CD14-positive monocyte (primary cell): ENCODE measurements around the gene CLDN9. TPM values are rescaled to one million over a fixed set of nuclear protein-coding genes. Genes with fewer than 3 reads are reported as not detected.

Experiments
- DNase-seq, 3 donors: peaks; one replicate each; pipeline ENCODE4 v3.0.0-alpha.2; 2011 to 2022
- H2AFZ ChIP-seq: 2 replicates; pipeline ENCODE4 v1.6.0; 2012; ENCODE audit warnings: mild to moderate bottlenecking, low read depth, low read length, inconsistent platforms; ENCODE audit not compliant: insufficient read depth, poor library complexity, severe bottlenecking
- H3K27ac ChIP-seq, 2 donors: 1 replicate in 1 of 2; 2 replicates in 1 of 2; pipeline ENCODE4 v1.5.1; 2012 to 2013; ENCODE audit warnings: low read length in 2 of 2, control low read depth in 1 of 2, inconsistent platforms in 1 of 2, low read depth in 1 of 2, mild to moderate bottlenecking in 1 of 2
- H3K27me3 ChIP-seq, 2 donors: one replicate each; pipeline versions ENCODE4 v1.6.0 to v1.6.1; 2011 to 2013; ENCODE audit warnings: low read length in 2 of 2; ENCODE audit not compliant: control insufficient read depth in 2 of 2, insufficient read depth in 2 of 2
- H3K36me3 ChIP-seq, 2 donors: replicated peaks in 1 of 2; 1 replicate in 1 of 2; 2 replicates in 1 of 2; pipeline versions ENCODE4 v1.5.1 to v1.6.1; 2012 to 2013; ENCODE audit warnings: low read length in 2 of 2, control low read depth in 1 of 2, inconsistent platforms in 1 of 2, mild to moderate bottlenecking in 1 of 2; ENCODE audit not compliant: insufficient read depth in 2 of 2, control insufficient read depth in 1 of 2
- H3K4me1 ChIP-seq, 2 donors: 1 replicate in 1 of 2; 2 replicates in 1 of 2; pipeline versions ENCODE4 v1.5.1 to v1.6.1; 2012 to 2013; ENCODE audit warnings: low read length in 2 of 2, control low read depth in 1 of 2, inconsistent platforms in 1 of 2, mild to moderate bottlenecking in 1 of 2, moderate library complexity in 1 of 2; ENCODE audit not compliant: insufficient read depth in 2 of 2, control insufficient read depth in 1 of 2
- H3K4me2 ChIP-seq: replicated peaks from 2 replicates; pipeline ENCODE3; 2012; ENCODE audit warnings: low read length, moderate library complexity, mild to moderate bottlenecking; ENCODE audit not compliant: poor library complexity, severe bottlenecking; ENCODE audit errors: extremely low read depth
- H3K4me3 ChIP-seq, 3 experiments: fragments of 200-600 bp in 1 of 3; sonication (generic) in 1 of 3; replicated peaks in 1 of 3; 1 replicate in 2 of 3; 2 replicates in 1 of 3; pipeline ENCODE4 v1.5.1; 2011 to 2013; ENCODE audit warnings: low read length in 3 of 3, mild to moderate bottlenecking in 3 of 3, control low read depth in 2 of 3, low read depth in 2 of 3, inconsistent platforms in 1 of 3, moderate library complexity in 1 of 3
- H3K79me2 ChIP-seq: 2 replicates; pipeline ENCODE4 v1.6.0; 2012; ENCODE audit warnings: mild to moderate bottlenecking, control low read depth, inconsistent platforms, low read length, moderate library complexity; ENCODE audit not compliant: insufficient read depth
- H3K9ac ChIP-seq: 2 replicates; pipeline ENCODE4 v1.6.0; 2017; ENCODE audit warnings: low read length, mild to moderate bottlenecking; ENCODE audit not compliant: insufficient read depth, poor library complexity, severe bottlenecking
- H3K9me3 ChIP-seq, 2 donors: replicated peaks in 1 of 2; 1 replicate in 1 of 2; 2 replicates in 1 of 2; pipeline versions ENCODE4 v1.5.1 to v1.6.1; 2012 to 2013; ENCODE audit warnings: low read length in 2 of 2, control low read depth in 1 of 2; ENCODE audit not compliant: control insufficient read depth in 1 of 2, insufficient read depth in 1 of 2
- H4K20me1 ChIP-seq: 2 replicates; pipeline ENCODE4 v1.6.0; 2012; ENCODE audit warnings: mild to moderate bottlenecking, low read length, control low read depth, moderate library complexity; ENCODE audit not compliant: insufficient read depth
- H3K27ac Mint-ChIP-seq, 7 donors: one replicate each; pipeline ENCODE4 v1.8.0; 2020; ENCODE audit warnings: mild to moderate bottlenecking in 7 of 7, mixed read lengths in 7 of 7, moderate library complexity in 6 of 7, inconsistent platforms in 2 of 7
- H3K27me3 Mint-ChIP-seq, 3 donors: one replicate each; pipeline ENCODE4 v1.8.0; 2021 to 2022; ENCODE audit warnings: low read depth in 3 of 3, mild to moderate bottlenecking in 3 of 3, mixed read lengths in 3 of 3, moderate library complexity in 3 of 3, inconsistent platforms in 1 of 3
- H3K36me3 Mint-ChIP-seq, 2 donors: one replicate each; pipeline ENCODE4 v1.8.0; 2020; ENCODE audit warnings: mixed read lengths in 2 of 2, inconsistent platforms in 1 of 2, mild to moderate bottlenecking in 1 of 2
- H3K4me1 Mint-ChIP-seq: one replicate; pipeline ENCODE4 v1.8.0; 2020; ENCODE audit warnings: mild to moderate bottlenecking, mixed read lengths
- H3K4me3 Mint-ChIP-seq, 2 donors: one replicate each; pipeline ENCODE4 v1.8.0; 2020; ENCODE audit warnings: mild to moderate bottlenecking in 2 of 2, mixed read lengths in 2 of 2, moderate library complexity in 1 of 2
- H3K9me3 Mint-ChIP-seq, 7 donors: one replicate each; pipeline ENCODE4 v1.8.0; 2020 to 2022; ENCODE audit warnings: mixed read lengths in 7 of 7, mild to moderate bottlenecking in 6 of 7, moderate library complexity in 6 of 7, inconsistent platforms in 2 of 7
- CTCF ChIP-seq: fragments of 200-600 bp; IDR thresholded peaks from one replicate; pipeline ENCODE4 v1.8.0; 2022; ENCODE audit warnings: antibody characterized with exemption, mild to moderate bottlenecking
- WGBS: methylation state at CpG from one replicate; pipeline ENCODE4 v1.1.5; 2013; ENCODE audit warnings: missing lambda C conversion rate; ENCODE audit not compliant: insufficient coverage; 5-methylcytosine and 5-hydroxymethylcytosine counted together
- intact Hi-C, 2 donors: fragments of 100-400 bp; cut with micrococcal nuclease; formaldehyde crosslinking; loops; one replicate each; pipeline versions ENCODE4 v1.15.0 to v1.15.1; 2023
- polyA minus RNA-seq: library from RNA; depleted of rRNA, polyadenylated mRNA; stranded (reverse); fragments of >200 nt; gene quantifications from 2 replicates; pipeline ENCODE4 v1.2.3, GENCODE V29; 2012
- polyA plus RNA-seq, 3 donors: library from polyadenylated mRNA; depleted of rRNA in 1 of 3; unstranded in 2 of 3; stranded (reverse) in 1 of 3; fragments of 300-500 nt in 2 of 3; fragments of >200 nt in 1 of 3; fragmentation: Illumina TruSeq in 2 of 3; gene quantifications; 1 replicate in 2 of 3; 2 replicates in 1 of 3; pipeline ENCODE4 v1.2.3, GENCODE V29; 2012 to 2021
- total RNA-seq, 12 experiments: library from RNA in 1 of 12; stranded (reverse) in 1 of 12; fragments of 120-200 nt in 1 of 12; gene quantifications; one replicate each; pipeline ENCODE4 v1.2.4 and lab custom pipeline; 2013 to 2026; ENCODE audit warnings: mixed read lengths in 6 of 12, inconsistent platforms in 1 of 12

The CLDN9 gene
- total RNA-seq (2013): 0.04 TPM
- polyA plus RNA-seq: 1 to 10 TPM in 1 of 3 donors, not detected in 2; 2.1 TPM
- 0.14 and 0.24 TPM in 2 replicates for polyA minus RNA-seq
- 0 to 0.64 (median 0.08) reads per million in 11 experiments for total RNA-seq (lab: John Stamatoyannopoulos, UW)

GRCh38 chr16:3012828-3013420 lies at the start of gene CLDN9:
CLDN9 (plus strand) TSS chr16:3012923; CDS start chr16:3013363, 440 bp downstream.
- peaks cover 0 to 38% of the 10 kb centered on the region in 2 donors for H3K27me3 ChIP-seq
- Mint-ChIP-seq H3K9me3 (peaks cover 0 to 2% (median 0%) of the 10 kb centered on the region in 7 donors), H3K4me3 (peak within 1 kb of the TSS in 1 of 2 donors; percentile 67), H3K36me3 (no peaks in the 10 kb centered on the region), H3K27ac (no peak within 1 kb of the TSS), H3K27me3 (peaks cover 31 to 53% (median 37%) of the 10 kb centered on the region in 3 donors), H3K4me1 (peaks cover 23% of the 10 kb centered on the region)
- H3K79me2 ChIP-seq: no peaks in the 10 kb centered on the region
- H3K27ac ChIP-seq: no peak within 1 kb of the TSS
- H2AFZ ChIP-seq: no peak within 1 kb of the TSS
- H3K36me3 ChIP-seq: no peaks in the 10 kb centered on the region
- H3K9me3 ChIP-seq: no peaks in the 10 kb centered on the region
- no peak within 1 kb of the TSS for H3K4me3 ChIP-seq
- no peak for DNase-seq
- H3K4me2 ChIP-seq: no peak within 1 kb of the TSS
- no peaks in the 10 kb centered on the region for H4K20me1 ChIP-seq
- peaks cover 18 to 25% of the 10 kb centered on the region in 2 donors for H3K4me1 ChIP-seq
- WGBS: 65% methylated on average over 21 of the region's 27 CpGs
- H3K9ac ChIP-seq: no peak within 1 kb of the TSS
- intact Hi-C loops: no loop called here
- no peak for TF ChIP-seq CTCF

GRCh38 chr16:2963074-2963722 lies 49.5 kb upstream of the CLDN9 start:
- peaks cover 4% of the 10 kb centered on the region in 2 donors for H3K36me3 Mint-ChIP-seq
- H2AFZ ChIP-seq: no peak overlapping the region
- peaks cover 41 to 51% of the 10 kb centered on the region in 2 donors for H3K4me1 ChIP-seq

More at GRCh38 chr16:2963074-2963722, 49.5 kb upstream of the CLDN9 start:
- Histone ChIP-seq H3K79me2 (no peaks in the 10 kb centered on the region), H3K36me3 (no peaks in the 10 kb centered on the region), H3K4me2 (peak overlapping the region; percentile 78), H3K27me3 (peaks cover 27 to 68% of the 10 kb centered on the region in 2 donors), H3K9ac (no peak overlapping the region), H3K27ac (no peak overlapping the region), H4K20me1 (peaks cover 20% of the 10 kb centered on the region), H3K9me3 (peaks cover 0 to 8% of the 10 kb centered on the region in 2 donors), H3K4me3 (peak overlapping the region in 1 of 3 experiments; percentile 69)
- Mint-ChIP-seq H3K27ac (no peak overlapping the region), H3K9me3 (peaks cover 0 to 21% (median 6%) of the 10 kb centered on the region in 7 donors), H3K27me3 (peaks cover 49 to 86% (median 69%) of the 10 kb centered on the region in 3 donors), H3K4me1 (peaks cover 28% of the 10 kb centered on the region), H3K4me3 (peak overlapping the region in 1 of 2 donors; percentile 82)
- peak in 1 of 3 donors; percentile 4 for DNase-seq
- intact Hi-C loops: no loop called here
- TF ChIP-seq CTCF: no peak
- 3% methylated on average over 14 of the region's 40 CpGs for WGBS
